Muscle of back (tissue), 13 donors: ENCODE results near the gene NXPH3. TPM values are rescaled to one million over a fixed set of nuclear protein-coding genes. Genes with fewer than 3 reads are reported as not detected.
A peak's percentile ranks its signal among the peaks of the same experiment; 100 is the strongest.
"Not testable (repeated sequence)": the region's sequence is repeated elsewhere in the genome, so short reads cannot be mapped to it uniquely, and the experiment has no call there.

Experiments
- DNase-seq, 3 donors: peaks; one replicate each; pipeline versions ENCODE4 v3.0.0 to v3.0.0-alpha.2; 2013
- long read RNA-seq, 9 donors: transcript quantifications; one replicate each; lab custom pipeline, GENCODE V29; 2026
- polyA plus RNA-seq, 10 donors: library from polyadenylated mRNA; unstranded; fragments of 120-200 nt; gene quantifications; one replicate each; pipeline ENCODE4 v1.2.1, GENCODE V29; 2013; ENCODE audit not compliant: insufficient read length in 10 of 10

The NXPH3 gene
- 1 to 10 TPM; 1.2 to 1.7 (median 1.3) TPM for polyA plus RNA-seq
- long read RNA-seq, donor 1, full-length matches to known transcripts: 3 of 3 reads
- long read RNA-seq, donor 1, partial matches to known transcripts: 0 of 3 reads
- long read RNA-seq, donor 1, other reads (novel, unspliced or antisense): 0 of 3 reads
- long read RNA-seq, donor 2, full-length matches to known transcripts: 2 of 2 reads
- long read RNA-seq, donor 2, partial matches to known transcripts: 0 of 2 reads
- long read RNA-seq, donor 2, other reads (novel, unspliced or antisense): 0 of 2 reads
- long read RNA-seq, donor 3: 0 reads
- long read RNA-seq, donor 4, full-length matches to known transcripts: 2 of 2 reads
- long read RNA-seq, donor 4, partial matches to known transcripts: 0 of 2 reads
- long read RNA-seq, donor 4, other reads (novel, unspliced or antisense): 0 of 2 reads
- long read RNA-seq, donor 5, full-length matches to known transcripts: 2 of 2 reads
- long read RNA-seq, donor 5, partial matches to known transcripts: 0 of 2 reads
- long read RNA-seq, donor 5, other reads (novel, unspliced or antisense): 0 of 2 reads
- long read RNA-seq, donor 6, full-length matches to known transcripts: 1 of 1 reads
- long read RNA-seq, donor 6, partial matches to known transcripts: 0 of 1 reads
- long read RNA-seq, donor 6, other reads (novel, unspliced or antisense): 0 of 1 reads
- long read RNA-seq, donor 7, full-length matches to known transcripts: 2 of 2 reads
- long read RNA-seq, donor 7, partial matches to known transcripts: 0 of 2 reads
- long read RNA-seq, donor 7, other reads (novel, unspliced or antisense): 0 of 2 reads
- long read RNA-seq, donor 8, partial matches to known transcripts: 0 of 1 reads
- long read RNA-seq, donor 8, other reads (novel, unspliced or antisense): 0 of 1 reads
- long read RNA-seq, donor 9: 0 reads

DNA sequence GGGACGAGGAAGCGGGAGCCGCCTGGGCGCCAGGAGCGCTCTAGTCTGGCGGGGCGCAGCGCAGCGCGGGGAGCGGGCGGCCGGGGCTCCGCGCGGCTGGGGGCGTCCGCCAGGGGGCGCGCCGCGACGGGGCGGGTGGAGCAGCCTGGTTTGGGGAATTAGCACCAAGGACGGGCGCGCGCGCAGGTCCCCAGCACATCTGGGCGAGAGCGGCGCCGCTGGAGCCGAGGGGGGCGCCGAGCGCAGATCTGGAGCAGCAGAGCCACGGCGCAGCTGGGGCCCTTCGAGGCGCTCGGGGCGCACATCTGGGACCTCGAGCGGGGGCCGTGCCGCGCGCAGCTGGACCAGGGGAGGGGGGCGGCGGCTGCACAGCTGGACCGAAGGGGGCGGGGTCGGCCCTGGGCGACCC lies at the start of gene NXPH3:
Gene NXPH3 (plus strand): TSS at position 193 of the 409 bp plus-strand sequence. CDS start 349 bp downstream, outside the sequence.
- peak in 2 of 3 donors; percentile 48 to 87 for DNase-seq

DNA sequence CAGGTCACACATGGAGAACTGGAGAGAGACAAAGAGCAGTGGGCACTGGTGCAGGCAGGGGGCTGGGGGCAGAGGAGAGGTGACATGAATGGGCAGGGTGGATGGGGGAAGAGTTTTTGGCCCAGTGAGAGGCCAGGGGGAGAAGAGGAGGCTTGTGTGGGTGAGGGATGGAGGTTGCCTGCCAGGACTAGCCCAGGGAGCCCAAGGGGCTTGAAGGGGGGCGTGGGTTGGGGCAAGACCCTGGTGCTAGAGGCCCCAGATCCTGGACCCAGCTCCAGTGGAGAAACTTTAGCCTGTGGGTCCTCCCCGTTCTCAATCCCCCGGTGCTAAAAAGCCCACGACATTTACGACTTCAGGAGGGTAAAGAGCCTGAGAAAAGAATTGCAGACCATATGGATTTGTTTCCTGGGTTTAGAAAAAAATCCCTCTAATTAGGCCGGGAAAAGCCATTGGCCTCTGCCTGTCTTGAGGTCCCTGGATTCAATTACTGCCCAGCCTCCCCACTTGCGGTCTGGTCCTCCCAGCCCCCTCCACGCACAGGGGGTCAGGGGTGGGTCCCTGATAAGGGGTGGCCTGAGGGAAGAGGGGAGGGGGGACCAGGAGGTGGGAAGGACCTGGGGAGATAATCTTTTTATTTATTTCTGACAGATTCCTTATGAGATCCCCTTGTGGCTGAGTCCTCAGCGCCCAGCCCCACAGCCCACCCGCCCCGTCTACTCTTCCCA lies 47.6 kb upstream of the NXPH3 start:
- no peak for DNase-seq

DNA sequence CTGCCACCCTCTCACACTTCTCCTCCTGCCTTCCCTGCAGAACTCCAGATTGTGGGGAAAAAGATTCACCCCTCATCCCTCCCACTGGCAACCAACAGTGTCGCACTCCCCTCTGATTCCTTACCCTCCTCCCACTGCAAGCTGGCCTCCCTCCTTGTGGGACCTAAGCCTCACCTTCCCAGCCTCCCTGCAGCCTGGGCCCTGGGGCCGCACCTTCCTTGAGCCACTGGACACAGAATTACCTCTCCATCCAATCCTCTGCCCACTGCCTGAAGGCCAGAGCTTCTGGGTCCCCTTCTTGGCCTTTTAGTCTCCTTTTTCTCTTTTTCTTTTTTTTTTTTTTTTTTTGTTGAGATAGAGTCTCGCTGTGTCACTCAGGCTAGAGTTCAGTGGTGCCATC lies 46.7 kb upstream of the NXPH3 start:
- no peak for DNase-seq

DNA sequence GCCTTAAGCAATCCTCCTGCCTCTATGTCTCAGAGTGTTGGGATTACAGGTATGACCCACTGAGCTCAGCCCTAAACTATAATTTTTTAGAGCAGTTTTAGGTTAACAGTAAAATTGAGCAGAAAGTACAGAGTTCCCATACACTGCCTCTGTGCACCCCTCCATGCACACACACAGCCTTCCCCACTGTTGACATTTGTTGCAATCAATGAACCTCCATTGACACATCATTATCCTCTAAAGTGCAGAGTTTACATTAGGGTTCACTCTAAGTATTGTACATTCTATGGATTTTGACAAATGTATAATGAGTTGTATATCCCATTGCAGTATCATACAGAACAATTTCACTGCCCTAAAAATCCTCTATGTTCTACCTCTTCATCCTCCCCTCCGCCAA lies 45.6 kb upstream of the NXPH3 start:
- no peak for DNase-seq

DNA sequence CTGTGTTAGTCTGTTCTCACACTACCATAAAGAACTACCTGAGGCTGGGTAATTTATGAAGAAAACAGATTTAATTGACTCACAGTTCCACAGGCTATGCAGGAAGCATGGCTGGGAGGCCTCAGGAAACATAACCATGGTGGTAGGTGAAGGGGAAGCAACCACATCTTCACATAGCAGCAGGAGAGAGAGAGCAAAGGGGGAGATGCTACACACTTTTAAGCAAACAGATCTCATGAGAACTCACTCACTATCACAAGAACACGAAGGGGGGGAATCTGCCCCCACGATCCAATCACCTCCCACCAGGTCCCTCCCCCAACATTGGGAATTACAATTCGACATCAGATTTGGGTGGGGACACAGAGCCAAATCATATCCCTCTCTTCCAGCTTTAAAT lies 31.8 kb upstream of the NXPH3 start:
- no peak for DNase-seq

DNA sequence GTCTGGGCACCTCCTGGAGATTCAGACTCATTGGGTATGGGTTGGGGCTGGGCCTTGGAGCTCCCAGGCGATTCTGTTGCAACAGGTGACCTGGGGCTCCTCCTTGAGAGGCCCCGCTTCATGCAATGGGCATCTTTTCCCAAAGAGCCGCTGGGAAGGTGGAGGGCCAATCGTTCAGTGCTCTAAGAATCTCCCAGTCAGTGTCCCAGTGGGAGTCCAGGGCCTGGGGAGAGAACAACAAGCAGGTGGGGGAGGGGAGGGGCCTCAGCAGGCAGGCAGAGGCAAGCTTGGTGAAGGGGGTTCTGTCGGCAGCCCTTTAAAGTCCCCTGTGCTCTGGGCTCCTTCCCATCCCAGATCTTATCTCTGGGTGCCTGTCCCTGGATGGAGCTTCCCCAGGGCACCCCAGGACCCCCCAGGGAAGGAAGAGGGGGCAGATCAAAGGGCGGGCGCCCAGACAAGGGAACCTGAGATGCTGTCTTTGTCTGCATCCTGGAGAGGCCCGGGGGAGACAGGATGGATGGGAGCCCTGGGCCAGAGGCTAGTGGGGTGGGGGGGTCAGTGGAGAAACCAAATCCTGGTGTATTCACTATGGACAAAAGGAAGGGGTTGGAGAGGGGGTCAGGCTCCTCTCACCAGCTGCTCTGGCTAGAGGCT lies 30.5 kb upstream of the NXPH3 start:
- no peak for DNase-seq

DNA sequence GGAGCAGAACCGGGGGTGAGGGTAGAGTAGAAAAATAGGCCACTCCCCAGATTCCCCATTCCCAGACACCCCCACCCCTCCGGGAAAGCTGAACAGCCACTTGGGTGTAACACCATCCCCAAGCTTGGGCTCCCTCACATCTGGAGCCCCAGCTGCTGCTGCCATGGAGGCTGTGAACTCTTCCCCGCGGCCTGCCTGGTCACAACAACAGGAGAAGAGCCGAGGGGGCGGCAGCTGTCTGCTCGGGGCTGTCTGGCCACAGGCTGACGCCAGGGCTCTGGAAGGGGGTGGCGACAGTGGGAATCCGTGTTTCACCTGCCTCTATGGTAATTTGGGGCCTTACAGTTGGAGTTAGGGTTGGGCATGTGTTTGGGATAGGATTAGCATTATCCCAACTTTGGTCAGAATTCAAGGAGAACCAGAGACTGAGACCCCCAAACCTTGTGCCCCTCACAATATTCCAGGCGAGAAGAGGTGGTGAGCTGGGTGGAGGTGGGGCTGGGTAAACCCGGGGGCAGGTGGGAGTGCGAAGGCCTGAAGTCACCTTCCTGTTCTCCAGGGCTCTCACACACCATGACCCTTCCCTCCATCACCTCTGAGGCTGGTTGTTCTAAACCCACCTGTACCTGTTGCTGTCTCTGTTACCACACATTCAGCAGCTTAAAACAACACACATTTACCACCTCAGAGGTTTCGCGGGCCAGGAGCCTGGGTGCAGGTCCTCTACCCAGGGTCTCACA lies 29.7 kb upstream of the NXPH3 start:
- DNase-seq: peak in 1 of 3 donors; percentile 64

DNA sequence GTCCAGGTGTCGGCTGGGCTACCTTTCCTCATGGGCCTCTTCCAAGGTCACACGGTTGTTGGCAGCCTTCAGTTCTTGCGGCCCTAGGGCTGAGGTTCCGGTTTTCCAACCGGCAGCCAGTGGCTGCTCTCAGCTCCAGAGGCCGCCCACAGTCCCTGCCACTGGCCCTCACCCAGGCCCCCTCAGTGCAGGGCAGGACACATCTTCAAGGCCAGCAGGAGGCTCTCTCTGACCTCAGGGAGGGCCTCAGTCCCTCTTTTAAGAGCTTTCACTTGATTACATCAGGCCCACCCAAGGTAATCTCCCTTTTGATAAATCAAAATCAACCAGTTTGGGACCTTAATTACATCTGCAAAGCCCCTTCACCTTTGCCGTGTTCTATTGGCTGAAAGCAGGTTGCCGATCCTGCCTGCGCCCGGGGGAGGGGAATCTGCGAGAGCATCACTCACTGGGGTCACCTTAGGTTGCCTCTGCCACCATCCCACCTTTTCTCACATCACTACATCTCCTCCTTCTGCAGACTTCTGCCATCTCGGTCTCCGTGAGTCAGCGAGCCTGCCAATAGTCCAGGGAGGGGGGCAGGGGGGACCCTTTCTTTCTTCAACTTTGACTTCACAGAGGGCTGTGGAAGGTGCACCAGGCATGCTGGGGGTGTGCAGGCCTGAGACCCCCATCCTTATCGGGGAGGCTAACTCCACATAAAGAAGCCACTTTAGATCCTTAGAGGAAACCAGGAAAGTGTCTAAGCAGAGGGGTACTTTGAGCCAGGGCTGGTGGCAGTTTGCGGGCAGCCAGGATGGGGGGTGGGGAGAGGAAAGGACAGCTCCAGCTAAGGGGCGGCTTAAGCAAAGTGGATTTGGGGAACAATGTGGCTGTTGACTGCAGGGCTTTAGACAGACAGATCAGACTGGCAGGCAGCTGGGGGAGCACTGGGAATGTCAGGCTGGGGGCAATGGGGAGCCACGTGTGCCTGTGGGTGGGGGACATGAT lies 28.8 kb upstream of the NXPH3 start:
- DNase-seq: no peak

DNA sequence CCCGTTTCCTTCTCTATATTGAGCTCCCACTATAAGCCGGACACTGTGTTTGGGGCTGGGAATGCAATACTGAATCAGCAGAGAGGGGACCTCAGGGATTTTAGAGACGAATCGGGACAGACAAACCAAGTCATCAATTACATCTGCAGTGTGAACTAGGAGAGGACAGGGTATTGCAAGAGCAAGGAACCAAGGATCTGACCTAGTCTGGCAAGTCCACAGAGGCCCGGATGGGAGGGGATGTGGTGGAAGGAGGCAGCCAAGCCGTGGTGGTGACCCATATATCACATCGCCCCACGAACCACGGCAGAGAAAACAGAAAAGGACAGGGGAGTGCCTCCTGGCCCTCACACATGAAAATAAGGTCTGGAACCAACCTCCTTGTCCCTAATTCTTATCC lies 28.1 kb upstream of the NXPH3 start:
- DNase-seq: no peak

DNA sequence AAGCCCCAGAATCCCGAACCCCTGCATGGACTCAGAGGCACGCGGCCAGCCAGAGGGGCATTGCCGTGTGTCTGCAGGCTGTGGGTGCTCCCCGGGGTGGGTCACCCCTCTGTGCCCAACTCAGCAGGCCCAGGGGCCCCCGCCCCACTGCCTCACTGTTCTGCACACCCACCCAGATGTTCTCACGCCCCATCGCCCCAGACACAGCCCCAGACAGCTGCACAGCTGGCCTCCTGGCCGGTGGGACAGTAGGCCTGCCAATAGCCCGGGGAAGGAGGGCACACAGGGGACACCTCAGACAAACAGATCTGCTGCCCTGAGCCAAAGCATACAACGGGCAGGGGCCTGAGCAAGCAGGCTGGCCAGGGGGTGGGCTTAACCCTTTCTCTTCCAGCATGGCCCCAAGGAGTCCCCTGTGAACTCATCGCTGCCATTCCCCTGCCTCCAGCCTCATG lies 27.6 kb upstream of the NXPH3 start:
- peak in 1 of 3 donors; percentile 66 for DNase-seq

DNA sequence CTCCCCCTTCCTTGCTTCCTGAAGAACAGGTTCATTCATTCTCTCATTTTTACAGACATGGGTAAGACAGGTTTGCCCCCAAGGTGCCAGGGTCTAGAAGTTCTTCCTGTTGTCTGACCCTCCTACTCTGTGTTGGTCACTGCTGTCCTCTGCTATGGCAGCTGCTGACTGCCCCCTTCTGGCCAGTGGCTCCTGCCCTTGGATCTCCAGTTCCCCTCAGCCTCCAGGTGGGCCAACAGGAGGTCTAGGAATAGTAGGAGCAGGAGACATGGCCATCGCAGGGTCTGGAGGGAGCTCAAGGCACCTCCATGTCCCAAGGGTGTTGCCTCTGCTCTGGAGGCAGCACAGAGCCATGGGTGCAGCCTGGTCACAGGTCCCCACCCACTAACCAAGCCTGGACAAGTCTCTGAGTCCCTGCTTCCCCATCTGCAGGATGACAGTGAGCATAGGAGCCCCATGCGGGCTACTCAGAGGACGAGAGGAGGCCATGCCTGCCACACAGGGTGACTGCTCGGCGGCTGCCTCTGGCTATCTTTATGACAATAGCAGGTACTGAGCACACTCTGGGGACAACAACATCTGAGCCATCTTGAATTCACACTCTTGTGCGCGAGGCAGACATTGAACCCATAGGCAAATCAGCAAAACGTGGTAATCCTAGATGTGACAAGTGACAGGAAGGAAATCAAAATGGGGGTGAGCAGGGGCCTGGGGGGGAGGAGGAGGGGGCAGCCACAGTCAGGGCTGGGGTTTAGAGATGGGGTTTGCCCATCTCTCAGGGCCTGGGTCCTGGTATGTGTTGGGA lies 27.0 kb upstream of the NXPH3 start:
- peak in 1 of 3 donors; percentile 59 for DNase-seq

DNA sequence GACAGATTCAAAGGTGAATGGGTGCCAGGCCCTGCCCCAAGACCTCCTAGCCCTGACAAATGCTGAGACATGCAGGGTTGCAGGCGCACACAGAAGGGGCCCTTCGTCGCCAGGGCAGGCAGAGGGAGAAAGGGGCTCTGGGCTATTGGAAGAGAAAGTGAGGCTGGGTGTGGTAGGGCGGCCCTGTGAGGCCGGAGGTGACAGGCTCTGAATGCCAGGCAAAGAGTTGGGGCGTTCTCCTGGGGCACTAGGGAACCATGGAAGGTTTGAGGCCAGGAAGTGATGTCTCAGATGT lies 26.4 kb upstream of the NXPH3 start:
- DNase-seq: no peak

DNA sequence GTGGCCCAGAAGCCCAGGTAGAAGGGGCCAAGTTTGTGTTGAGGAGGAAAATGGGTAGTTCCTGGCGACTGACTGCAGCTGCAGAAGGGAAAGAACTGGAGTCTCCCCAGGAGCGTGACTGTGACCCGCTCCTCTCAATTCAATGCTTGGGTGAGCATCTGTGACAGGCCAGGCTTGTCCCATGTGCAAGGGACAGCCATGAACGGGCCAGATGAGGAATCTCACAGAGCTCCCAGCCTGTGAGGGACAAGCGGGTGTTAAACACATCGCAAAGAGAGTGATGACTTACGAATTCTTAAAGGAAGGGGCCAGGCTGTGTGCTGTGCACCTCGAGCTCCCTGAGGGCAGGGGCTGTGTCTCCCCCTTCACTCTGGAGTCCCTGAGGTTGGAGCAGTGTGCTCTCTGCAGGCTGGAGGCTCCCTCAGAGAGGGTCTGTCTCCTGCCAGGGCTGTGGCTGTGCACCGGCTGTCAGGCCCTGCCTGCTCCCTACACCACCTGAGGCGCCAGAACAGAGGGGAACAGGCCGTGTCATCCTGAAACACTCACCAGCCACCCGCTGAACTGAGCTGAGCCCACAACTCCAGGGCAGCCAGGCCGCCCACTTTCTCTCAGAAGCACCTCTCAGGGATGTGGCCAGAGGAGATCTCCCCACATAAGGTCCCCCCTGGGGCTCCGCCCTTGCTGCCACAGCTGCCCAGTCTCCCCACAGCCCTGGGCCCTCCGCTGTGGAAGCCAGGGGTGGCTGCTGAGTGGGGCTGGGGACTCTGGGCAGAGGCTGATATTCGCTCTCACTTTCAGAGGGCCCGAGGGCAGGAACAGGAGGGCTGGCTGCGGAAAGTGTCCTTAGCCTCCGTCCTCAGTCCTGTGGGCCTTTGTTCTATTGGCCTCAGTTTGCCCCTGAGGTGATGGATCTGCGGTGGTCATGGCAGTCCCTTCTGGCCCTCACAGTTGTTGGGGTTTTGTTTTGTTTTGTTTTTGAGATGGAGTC lies 25.7 kb upstream of the NXPH3 start:
- DNase-seq: no peak

DNA sequence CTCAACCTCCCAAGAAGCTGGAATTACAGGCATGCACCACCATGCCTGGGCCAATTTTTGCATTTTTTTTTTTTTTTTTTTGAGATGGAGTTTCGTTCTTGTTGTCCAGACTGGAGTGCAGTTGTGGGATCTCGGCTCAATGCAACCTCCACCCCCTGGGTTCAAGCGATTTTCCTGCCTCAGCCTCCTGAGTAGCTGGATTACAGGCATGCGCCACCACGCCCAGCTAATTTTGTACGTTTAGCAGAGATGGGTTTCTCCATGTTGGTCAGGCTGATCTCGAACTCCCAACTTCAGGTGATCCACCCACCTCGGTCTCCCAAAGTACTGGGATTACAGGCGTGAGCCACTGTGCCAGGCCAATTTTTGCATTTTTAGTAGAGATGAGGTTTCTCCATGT lies 24.9 kb upstream of the NXPH3 start:
- DNase-seq: not testable (repeated sequence)

DNA sequence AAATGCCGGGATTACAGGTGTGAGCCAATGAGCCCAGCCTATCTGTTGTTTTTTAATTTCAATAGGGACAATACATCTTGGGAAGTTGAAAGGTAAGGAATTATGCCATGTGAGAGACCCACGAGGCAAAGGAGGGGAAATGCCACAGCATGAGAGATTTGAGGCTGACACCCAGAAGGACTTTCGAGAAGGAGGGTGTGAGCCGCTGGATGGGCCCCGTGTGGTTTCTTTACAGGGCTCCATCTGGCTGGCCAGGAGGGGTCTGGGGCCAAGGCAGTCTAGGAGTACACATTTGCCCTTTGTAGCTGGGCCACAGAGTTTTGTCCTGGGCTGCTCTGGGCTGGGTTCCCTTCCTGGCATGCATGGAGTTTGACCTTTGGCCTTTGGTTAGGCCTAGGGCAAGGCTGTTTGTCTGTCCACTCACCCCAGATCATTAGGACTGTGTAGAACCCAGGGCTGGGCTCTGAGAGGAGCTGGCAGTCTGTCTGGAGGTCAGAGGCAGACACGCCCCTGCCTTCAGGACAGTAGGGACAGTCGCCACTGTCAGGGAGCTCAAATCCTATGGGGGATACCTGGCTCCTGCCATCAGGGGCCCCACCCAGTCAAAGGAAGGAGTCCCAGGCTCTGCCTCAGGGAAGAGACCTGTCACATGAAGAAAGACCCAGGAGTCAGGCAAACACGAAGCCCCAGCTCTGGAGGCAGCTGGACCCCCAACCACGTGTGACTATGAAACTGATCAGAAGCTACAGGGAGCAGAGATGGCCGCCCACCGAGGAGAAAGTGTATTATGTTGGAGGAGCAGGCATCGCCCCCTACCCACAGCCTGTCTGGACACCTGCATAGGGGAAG lies 24.2 kb upstream of the NXPH3 start:
- no peak for DNase-seq

DNA sequence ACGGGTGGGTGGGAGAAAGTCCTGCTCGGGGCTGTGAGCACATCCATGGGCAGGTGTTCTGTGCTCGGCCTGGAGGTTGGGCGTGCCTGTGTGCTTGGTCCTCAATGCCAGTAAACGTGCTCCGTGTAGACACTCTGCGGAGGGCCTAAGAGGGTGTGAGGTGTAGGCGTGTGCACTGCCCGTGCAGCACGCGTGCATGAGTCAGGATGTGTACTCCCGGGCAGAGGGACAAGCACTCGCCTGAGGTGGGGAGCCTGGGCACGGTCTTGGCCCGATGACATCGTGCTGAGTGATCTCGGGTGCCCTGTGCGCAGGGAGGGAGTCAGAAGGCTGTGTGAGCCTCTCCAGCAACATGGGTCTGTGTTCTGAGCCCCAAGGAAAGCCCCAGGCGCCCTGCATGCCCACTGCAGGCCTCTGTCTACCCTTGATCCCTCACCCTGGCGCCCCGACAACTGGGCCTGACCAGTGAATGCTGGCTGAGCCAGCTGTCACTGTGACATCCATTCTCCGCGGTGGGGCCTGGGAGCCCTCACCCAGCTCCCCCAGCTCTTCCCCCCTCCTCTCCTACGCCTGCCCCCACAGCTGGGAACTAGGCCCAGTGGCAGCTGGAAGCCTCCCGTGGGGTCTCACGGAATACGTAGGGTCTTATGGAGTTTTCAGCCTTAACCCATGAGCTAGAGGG lies 23.5 kb upstream of the NXPH3 start:
- DNase-seq: peak in 2 of 3 donors; percentile 50 to 82
